ENCODE measurements around the gene HTR3D.

HTR3D gene

GRCh38 chr3:184073621-184074020 is 42.1 kb downstream of the HTR3D start:
- no peak for DNase-seq

DNA sequence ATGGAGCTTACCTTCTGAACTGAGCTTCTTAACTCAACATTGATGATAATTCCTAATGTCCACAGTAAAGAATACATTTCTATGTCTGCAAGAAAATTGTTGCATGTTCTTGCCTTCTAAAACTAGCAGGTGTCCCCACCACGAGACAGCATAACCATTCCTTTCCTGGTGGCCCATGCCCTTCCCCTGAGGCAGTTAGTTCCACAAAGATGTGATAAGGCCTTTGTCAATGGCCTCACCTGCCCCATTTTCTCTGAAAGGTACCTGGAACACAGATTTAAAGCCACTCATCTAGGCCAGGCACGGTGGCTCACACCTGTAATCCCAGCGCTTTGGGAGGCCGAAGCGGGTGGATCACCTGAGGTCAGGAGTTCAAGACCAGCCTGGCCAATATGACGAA is 44.4 kb downstream of the HTR3D start:
- DNase-seq = no peak

- DNase-seq = no peak
These were observed 46.3 kb downstream of the HTR3D start for GRCh38 chr3:184077881-184078280.

GRCh38 chr3:184078851-184079250 is 47.3 kb downstream of the HTR3D start:
- no peak for DNase-seq

- no peak for DNase-seq
These were observed 49.7 kb downstream of the HTR3D start for GRCh38 chr3:184081116-184081830.

DNA sequence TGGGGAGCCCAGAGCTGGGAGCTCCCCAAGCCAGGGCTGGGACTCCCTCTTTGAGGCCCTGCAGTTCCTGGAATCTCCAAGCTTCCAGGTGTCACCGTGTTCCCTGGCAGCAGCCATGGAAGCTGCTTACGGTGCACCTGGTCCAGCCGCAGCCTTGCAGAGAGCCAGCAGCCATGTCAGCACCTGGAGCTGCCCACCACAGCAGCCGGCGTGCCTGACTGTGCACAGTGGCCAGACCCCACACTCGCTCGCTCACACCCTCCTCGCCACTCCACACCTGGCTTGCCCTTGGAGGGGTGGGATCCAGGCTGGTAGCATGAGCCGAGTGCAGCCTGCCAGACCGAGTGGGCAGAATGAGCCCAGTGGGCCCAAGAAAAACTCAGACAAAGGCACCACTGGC is 50.5 kb downstream of the HTR3D start:
- DNase-seq = no peak

DNA sequence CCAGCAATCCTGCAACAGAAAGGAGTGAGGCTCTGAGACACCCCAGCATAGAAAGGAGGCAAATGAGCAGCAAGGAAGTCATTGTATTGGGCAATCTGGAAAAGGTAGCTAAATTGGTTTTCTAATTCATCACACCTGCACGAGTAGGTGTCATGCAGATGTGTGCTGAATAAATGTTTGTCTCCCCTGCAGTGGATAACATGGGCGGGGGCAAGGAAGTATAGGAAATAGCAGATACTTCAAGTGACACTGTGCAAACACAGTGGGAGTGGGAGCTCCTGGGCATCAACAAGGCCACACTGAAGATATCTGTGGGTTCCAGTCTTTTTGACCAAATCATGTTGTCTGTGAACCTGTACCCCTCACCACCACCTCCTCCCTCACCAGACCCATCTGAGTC is 50.9 kb downstream of the HTR3D start:
- DNase-seq = no peak

- no peak for DNase-seq
These were observed 53.9 kb downstream of the HTR3D start for GRCh38 chr3:184085389-184085852.
